ENCODE results near the gene PDGFRB.

The PDGFRB gene

DNA sequence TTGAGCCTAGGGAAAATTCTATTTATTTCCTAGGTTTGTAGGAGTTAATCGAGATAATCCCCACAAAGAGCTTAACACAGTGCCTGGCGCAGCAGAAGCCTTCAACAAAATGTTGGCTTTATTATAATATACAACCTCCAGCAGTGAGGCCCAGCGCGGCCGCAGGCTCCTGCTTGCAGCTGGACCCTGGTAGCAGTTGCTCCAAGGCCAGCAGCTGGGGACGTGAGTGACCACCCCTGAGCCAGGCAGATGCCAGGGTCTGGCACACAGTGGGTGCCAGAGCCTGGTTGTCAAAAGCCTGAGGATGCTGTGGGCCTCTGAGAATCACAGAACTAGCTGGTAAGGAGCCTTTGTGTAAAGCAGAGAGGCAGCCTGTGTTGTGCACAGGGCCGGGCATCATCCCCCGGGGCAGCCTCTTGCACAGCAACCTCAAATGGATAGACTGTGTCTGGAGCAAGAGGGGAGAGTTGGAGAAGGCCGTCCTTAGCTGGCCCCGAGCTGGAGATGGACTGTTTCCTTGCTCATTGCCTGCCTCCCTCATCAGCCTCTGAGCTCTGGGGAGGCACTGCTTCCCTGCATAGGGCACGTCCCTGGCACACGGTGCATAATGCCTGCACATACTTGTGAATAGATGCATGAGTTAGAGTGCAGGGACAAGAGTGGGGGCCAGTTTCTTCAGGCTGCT is 86.5 kb downstream of the PDGFRB start:
- no peak overlapping the region for H3K4me3 ChIP-seq (replicated peaks; ENCODE audit: insufficient read depth, low read length)

DNA sequence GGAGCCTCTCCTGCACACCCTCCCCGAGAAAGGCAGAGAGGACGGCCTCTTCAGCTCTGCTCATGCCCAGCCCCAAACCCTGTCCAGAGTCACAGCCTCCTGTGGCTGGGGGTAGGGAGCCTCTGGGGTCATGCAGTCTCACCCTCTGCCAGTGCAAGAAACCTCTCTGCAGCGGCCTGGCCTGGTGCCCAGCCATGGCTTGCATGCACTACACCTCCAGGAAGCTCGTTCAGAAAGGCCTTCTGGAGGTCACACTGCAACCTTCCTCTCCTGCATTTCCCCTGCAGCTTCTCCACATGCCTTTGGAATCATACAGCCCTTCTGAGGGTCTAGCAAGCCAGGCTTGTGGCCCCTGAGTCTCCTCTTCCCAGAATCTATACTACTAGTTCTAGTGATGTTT is 87.2 kb downstream of the PDGFRB start:
- Histone ChIP-seq H3K27ac (replicated peaks) (no peak overlapping the region), H3K27me3 (ENCODE audit: insufficient read depth, poor library complexity, severe bottlenecking) (no peaks in the 10 kb centered on the region), H3K4me3 (replicated peaks; ENCODE audit: insufficient read depth, low read length) (no peak overlapping the region)
- DNase-seq (ENCODE audit: low read depth in 1 of 2, low spot score in 1 of 2) = no peak
- TF ChIP-seq, protein P1, sequence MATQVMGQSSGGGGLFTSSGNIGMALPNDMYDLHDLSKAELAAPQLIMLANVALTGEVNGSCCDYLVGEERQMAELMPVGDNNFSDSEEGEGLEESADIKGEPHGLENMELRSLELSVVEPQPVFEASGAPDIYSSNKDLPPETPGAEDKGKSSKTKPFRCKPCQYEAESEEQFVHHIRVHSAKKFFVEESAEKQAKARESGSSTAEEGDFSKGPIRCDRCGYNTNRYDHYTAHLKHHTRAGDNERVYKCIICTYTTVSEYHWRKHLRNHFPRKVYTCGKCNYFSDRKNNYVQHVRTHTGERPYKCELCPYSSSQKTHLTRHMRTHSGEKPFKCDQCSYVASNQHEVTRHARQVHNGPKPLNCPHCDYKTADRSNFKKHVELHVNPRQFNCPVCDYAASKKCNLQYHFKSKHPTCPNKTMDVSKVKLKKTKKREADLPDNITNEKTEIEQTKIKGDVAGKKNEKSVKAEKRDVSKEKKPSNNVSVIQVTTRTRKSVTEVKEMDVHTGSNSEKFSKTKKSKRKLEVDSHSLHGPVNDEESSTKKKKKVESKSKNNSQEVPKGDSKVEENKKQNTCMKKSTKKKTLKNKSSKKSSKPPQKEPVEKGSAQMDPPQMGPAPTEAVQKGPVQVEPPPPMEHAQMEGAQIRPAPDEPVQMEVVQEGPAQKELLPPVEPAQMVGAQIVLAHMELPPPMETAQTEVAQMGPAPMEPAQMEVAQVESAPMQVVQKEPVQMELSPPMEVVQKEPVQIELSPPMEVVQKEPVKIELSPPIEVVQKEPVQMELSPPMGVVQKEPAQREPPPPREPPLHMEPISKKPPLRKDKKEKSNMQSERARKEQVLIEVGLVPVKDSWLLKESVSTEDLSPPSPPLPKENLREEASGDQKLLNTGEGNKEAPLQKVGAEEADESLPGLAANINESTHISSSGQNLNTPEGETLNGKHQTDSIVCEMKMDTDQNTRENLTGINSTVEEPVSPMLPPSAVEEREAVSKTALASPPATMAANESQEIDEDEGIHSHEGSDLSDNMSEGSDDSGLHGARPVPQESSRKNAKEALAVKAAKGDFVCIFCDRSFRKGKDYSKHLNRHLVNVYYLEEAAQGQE (IDR thresholded peaks at IDR 0.05; ENCODE audit: insufficient replicate concordance, low read depth) = no peak
- TF ChIP-seq POLR2AphosphoS5 (IDR thresholded peaks at IDR 0.05; ENCODE audit: low read depth) = no peak

More for the DNA sequence above, 86.5 kb downstream of the PDGFRB start:
- H3K27ac ChIP-seq (replicated peaks) = no peak overlapping the region
- TF ChIP-seq, protein P1 (IDR thresholded peaks at IDR 0.05; ENCODE audit: insufficient replicate concordance, low read depth) = no peak
- TF ChIP-seq GABPA (IDR thresholded peaks at IDR 0.05; ENCODE audit: low read depth) (no peak), SPI1 (IDR thresholded peaks at IDR 0.05; ENCODE audit: borderline replicate concordance, low read depth) (no peak), POLR2AphosphoS5 (IDR thresholded peaks at IDR 0.05; ENCODE audit: low read depth) (no peak)
- TF ChIP-seq, protein P2, sequence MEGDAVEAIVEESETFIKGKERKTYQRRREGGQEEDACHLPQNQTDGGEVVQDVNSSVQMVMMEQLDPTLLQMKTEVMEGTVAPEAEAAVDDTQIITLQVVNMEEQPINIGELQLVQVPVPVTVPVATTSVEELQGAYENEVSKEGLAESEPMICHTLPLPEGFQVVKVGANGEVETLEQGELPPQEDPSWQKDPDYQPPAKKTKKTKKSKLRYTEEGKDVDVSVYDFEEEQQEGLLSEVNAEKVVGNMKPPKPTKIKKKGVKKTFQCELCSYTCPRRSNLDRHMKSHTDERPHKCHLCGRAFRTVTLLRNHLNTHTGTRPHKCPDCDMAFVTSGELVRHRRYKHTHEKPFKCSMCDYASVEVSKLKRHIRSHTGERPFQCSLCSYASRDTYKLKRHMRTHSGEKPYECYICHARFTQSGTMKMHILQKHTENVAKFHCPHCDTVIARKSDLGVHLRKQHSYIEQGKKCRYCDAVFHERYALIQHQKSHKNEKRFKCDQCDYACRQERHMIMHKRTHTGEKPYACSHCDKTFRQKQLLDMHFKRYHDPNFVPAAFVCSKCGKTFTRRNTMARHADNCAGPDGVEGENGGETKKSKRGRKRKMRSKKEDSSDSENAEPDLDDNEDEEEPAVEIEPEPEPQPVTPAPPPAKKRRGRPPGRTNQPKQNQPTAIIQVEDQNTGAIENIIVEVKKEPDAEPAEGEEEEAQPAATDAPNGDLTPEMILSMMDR (IDR thresholded peaks at IDR 0.05; ENCODE audit: insufficient read depth, low read length) = no peak
- H3K27me3 ChIP-seq (ENCODE audit: insufficient read depth, poor library complexity, severe bottlenecking) = no peaks in the 10 kb centered on the region
- DNase-seq (ENCODE audit: low read depth in 1 of 2, low spot score in 1 of 2) = no peak

DNA sequence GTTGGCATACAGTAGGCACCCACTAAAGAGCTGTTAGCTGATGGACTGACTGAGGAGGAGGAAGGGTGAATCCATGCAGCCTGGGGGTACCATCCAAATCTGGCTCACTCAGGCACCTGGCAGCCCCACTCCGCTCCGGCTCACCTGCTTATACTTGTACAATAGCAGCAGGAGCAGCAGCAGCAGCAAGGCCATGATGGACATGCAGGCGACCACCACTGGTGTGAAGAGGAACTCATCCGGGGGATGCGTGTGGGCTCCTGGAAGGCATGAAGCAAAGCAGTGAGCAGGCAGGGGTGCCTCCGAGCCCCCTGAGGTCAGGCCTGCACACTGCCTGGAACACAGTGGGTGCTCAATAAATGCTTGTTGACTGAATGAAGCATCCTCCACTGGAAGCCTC is 87.6 kb downstream of the PDGFRB start:
- no peak overlapping the region for H3K27ac ChIP-seq (replicated peaks)
- DNase-seq (ENCODE audit: low read depth in 1 of 2, low spot score in 1 of 2) = no peak
- no peak overlapping the region for H3K4me3 ChIP-seq (replicated peaks; ENCODE audit: insufficient read depth, low read length)
- TF ChIP-seq, protein P1 (IDR thresholded peaks at IDR 0.05; ENCODE audit: insufficient replicate concordance, low read depth) = no peak
- no peak for TF ChIP-seq SPI1 (IDR thresholded peaks at IDR 0.05; ENCODE audit: borderline replicate concordance, low read depth)
- TF ChIP-seq POLR2AphosphoS5 (IDR thresholded peaks at IDR 0.05; ENCODE audit: low read depth) = no peak
- no peaks in the 10 kb centered on the region for H3K27me3 ChIP-seq (ENCODE audit: insufficient read depth, poor library complexity, severe bottlenecking)

DNA sequence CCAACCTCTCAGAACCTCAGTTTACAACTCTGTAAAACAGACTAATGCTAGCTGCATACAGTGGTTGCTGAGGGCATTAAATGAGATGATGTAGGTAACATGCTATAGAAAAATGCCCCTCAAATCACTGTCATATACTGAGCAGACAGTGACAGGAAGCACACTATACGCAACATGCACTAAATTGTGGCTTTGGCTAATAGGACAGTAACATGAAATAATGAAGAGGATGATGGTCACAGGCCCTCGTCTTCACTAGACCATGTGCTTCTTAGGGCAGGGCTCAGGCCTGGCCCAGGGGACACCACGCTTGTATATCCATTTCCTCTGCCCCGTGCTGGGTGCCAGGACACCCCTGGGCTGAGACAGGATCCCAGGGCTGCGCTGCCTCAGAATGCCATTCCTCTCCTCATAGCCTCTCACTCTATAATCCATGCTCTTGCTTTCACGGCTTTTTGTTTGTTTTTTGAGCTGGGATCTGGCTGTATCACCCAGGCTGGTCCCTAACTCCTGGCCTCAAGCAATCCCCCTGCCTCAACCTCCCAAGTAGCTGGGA is 88.2 kb downstream of the PDGFRB start:
- DNase-seq (ENCODE audit: low read depth in 1 of 2, low spot score in 1 of 2) = no peak
- no peak for TF ChIP-seq POLR2AphosphoS5 (IDR thresholded peaks at IDR 0.05; ENCODE audit: low read depth)
- TF ChIP-seq GABPA (IDR thresholded peaks at IDR 0.05; ENCODE audit: low read depth) = no peak
- TF ChIP-seq SPI1 (IDR thresholded peaks at IDR 0.05; ENCODE audit: borderline replicate concordance, low read depth) = no peak
- TF ChIP-seq, protein P2 (IDR thresholded peaks at IDR 0.05; ENCODE audit: insufficient read depth, low read length) = no peak
- H3K27me3 ChIP-seq (ENCODE audit: insufficient read depth, poor library complexity, severe bottlenecking) = no peaks in the 10 kb centered on the region
- H3K4me3 ChIP-seq (replicated peaks; ENCODE audit: insufficient read depth, low read length) = no peak overlapping the region
- H3K27ac ChIP-seq (replicated peaks) = no peak overlapping the region

Measured in HL-60 (cell line).